OCI-LY7 (cell line): ENCODE results near the gene OSBPL1A. TPM values are rescaled to one million over a fixed set of nuclear protein-coding genes. Genes with fewer than 3 reads are reported as not detected.
"Not testable (repeated sequence)": the region's sequence is repeated elsewhere in the genome, so short reads cannot be mapped to it uniquely, and the experiment has no call there.

ENCODE experiments used
- BruUV-seq: library from RNA; stranded (reverse); fragments of 400-500 nt; replicated peaks from 2 replicates; lab custom pipeline; 2021; lab: Mats Ljungman, UMichigan
- CTCF ChIA-PET: fragments of 300-600 bp; sonication (Branson Sonifier 250); formaldehyde crosslinking; loops from one replicate; lab custom pipeline; 2022; ENCODE audit warnings: antibody characterized with exemption; ENCODE audit not compliant: unreplicated experiment; lab: Charles Lee
- POLR2A ChIA-PET: fragments of 300-600 bp; sonication (Branson Sonifier 250); formaldehyde crosslinking; loops from one replicate; lab custom pipeline; 2022; ENCODE audit warnings: antibody characterized with exemption; lab: Charles Lee
- DNase-seq: peaks from one replicate; pipeline ENCODE4 v3.0.0-alpha.2; 2015; ENCODE audit warnings: low spot score
- H2AFZ ChIP-seq: fragments of 200-600 bp; sonication (generic), shearing (Covaris generic); 2 replicates; pipeline ENCODE4 v1.6.1; 2014; ENCODE audit warnings: mild to moderate bottlenecking, antibody characterized with exemption, low read length, moderate library complexity
- H3K27ac ChIP-seq: fragments of 200-600 bp; sonication (generic); 2 replicates; pipeline ENCODE4 v1.5.1; 2014; ENCODE audit warnings: mixed run types, low read depth, mild to moderate bottlenecking, moderate library complexity, low read length, inconsistent platforms; ENCODE audit not compliant: poor library complexity, severe bottlenecking
- H3K36me3 ChIP-seq: fragments of 200-600 bp; sonication (generic); 2 replicates; pipeline ENCODE4 v1.6.1; 2014; ENCODE audit warnings: mild to moderate bottlenecking, antibody characterized with exemption, low read length, moderate library complexity, mixed read lengths; ENCODE audit not compliant: insufficient read depth
- H3K4me1 ChIP-seq: fragments of 200-600 bp; sonication (generic); 2 replicates; pipeline ENCODE4 v1.5.1; 2014; ENCODE audit warnings: mild to moderate bottlenecking, low read length; ENCODE audit not compliant: insufficient read depth, poor library complexity, severe bottlenecking
- H3K4me2 ChIP-seq: fragments of 200-600 bp; sonication (generic); 2 replicates; pipeline ENCODE4 v1.6.1; 2014; ENCODE audit warnings: mild to moderate bottlenecking, low read length
- H3K4me3 ChIP-seq: fragments of 200-600 bp; sonication (generic); 2 replicates; pipeline ENCODE4 v1.5.1; 2014; ENCODE audit warnings: mild to moderate bottlenecking, low read depth, low read length; ENCODE audit not compliant: poor library complexity, severe bottlenecking
- H3K79me2 ChIP-seq: fragments of 200-600 bp; sonication (generic); 2 replicates; pipeline ENCODE4 v1.6.1; 2016; ENCODE audit warnings: low read depth, mild to moderate bottlenecking, low read length, moderate library complexity, mixed read lengths; ENCODE audit not compliant: insufficient read depth
- H3K9me2 ChIP-seq: fragments of 200-600 bp; sonication (generic); 2 replicates; pipeline ENCODE4 v1.6.1; 2016; ENCODE audit warnings: mild to moderate bottlenecking, low read length, mixed read lengths; ENCODE audit not compliant: insufficient read depth
- H3K9me3 ChIP-seq: fragments of 200-600 bp; sonication (generic); 2 replicates; pipeline ENCODE4 v1.6.1; 2014; ENCODE audit warnings: mild to moderate bottlenecking, mixed run types, low read length, mixed read lengths
- H4K20me1 ChIP-seq: fragments of 200-600 bp; sonication (generic); 2 replicates; pipeline ENCODE4 v1.6.1; 2014; ENCODE audit warnings: mild to moderate bottlenecking, antibody characterized with exemption, low read length, moderate library complexity, mixed read lengths; ENCODE audit not compliant: insufficient read depth
- EZH2phosphoT487 ChIP-seq: fragments of 200-600 bp; sonication (generic); IDR thresholded peaks from 2 replicates; pipeline ENCODE4 v1.6.1; 2018; ENCODE audit warnings: low read depth, borderline replicate concordance, mild to moderate bottlenecking, mixed run types, antibody characterized with exemption, low read length, moderate library complexity, mixed read lengths
- intact Hi-C: fragments of 100-400 bp; cut with micrococcal nuclease; formaldehyde crosslinking; loops from one replicate; pipeline ENCODE4 v1.10.0; 2022; ENCODE audit not compliant: unreplicated experiment
- total RNA-seq, 2 experiments: library from RNA; depleted of rRNA in 1 of 2; stranded (reverse); fragments of >200 nt in 1 of 2; shearing (Covaris generic) in 1 of 2; gene quantifications; 2 replicates each; pipeline ENCODE4 v1.2.3, GENCODE V29; 2014 to 2022
- TF ChIP-seq, protein P1 (sequence below): fragments of 200-600 bp; sonication (generic); conservative IDR thresholded peaks from 2 replicates; pipeline ENCODE4 v1.5.1; 2014; ENCODE audit warnings: mild to moderate bottlenecking, antibody characterized with exemption, low read length, moderate library complexity, mixed read lengths

Gene OSBPL1A
- total RNA-seq, 2 experiments from 2014 or later: 0.06 to 0.59 TPM

DNA sequence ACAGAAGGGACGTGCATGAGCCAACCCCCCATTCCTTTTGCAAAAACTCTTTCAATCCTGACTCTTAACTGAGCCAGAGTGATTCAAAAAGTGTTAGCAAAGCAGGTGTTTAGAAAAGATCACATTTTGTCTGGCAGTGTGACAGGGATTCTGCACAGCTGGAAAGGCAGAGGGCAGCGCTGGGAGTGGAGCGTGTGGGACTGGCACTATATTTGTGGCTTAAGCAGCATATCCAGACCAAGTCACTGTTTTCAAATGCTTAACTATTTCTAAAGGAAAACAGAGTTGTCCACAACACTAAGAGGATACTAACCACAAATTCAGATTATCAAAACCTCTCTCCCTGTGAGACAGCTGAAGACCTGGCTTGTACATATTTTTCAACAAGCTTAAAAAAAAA, 239.8 kb downstream of the OSBPL1A start:
- Histone ChIP-seq H3K4me3 (no peak overlapping the region), H4K20me1 (no peaks in the 10 kb centered on the region), H3K4me2 (no peak overlapping the region), H2AFZ (no peak overlapping the region), H3K9me2 (no peaks in the 10 kb centered on the region), H3K27ac (no peak overlapping the region), H3K4me1 (no peaks in the 10 kb centered on the region), H3K36me3 (no peaks in the 10 kb centered on the region), H3K79me2 (no peaks in the 10 kb centered on the region), H3K9me3 (no peaks in the 10 kb centered on the region)
- no peak for DNase-seq
- TF ChIP-seq, protein P1, sequence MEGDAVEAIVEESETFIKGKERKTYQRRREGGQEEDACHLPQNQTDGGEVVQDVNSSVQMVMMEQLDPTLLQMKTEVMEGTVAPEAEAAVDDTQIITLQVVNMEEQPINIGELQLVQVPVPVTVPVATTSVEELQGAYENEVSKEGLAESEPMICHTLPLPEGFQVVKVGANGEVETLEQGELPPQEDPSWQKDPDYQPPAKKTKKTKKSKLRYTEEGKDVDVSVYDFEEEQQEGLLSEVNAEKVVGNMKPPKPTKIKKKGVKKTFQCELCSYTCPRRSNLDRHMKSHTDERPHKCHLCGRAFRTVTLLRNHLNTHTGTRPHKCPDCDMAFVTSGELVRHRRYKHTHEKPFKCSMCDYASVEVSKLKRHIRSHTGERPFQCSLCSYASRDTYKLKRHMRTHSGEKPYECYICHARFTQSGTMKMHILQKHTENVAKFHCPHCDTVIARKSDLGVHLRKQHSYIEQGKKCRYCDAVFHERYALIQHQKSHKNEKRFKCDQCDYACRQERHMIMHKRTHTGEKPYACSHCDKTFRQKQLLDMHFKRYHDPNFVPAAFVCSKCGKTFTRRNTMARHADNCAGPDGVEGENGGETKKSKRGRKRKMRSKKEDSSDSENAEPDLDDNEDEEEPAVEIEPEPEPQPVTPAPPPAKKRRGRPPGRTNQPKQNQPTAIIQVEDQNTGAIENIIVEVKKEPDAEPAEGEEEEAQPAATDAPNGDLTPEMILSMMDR: no peak
- TF ChIP-seq EZH2phosphoT487: no peak
- BruUV-seq: no TSS peak
- POLR2A ChIA-PET: interaction anchor here (0.7 kb wide), 1 partner anchor 8 kb away, joined by 3 read pairs; no protein-coding TSS in a partner anchor
- CTCF ChIA-PET: no interaction called here
- intact Hi-C loops: no loop called here

DNA sequence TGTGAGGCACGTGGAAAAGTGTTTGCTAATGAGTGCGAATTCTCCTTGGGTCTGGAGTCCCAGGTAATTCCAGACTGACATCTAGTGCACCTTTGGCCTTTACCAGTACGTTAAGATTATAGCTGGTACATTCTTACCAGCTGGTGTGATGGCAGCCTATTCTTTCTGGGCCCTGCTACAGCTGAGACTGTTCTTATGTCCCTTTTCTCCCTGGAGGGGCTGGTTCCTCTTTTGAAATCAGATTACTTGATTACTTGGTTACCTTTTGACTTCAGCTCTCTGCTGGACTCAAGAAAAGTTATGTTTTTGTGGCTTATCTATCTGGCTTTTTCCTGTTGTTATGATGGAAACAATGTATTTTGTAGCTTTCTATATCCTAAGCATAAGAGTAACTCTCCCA, 244.2 kb downstream of the OSBPL1A start:
- TF ChIP-seq EZH2phosphoT487: no peak
- TF ChIP-seq, protein P1: no peak
- ChIA-PET POLR2A (no interaction called here), CTCF (no interaction called here)
- no peak overlapping the region for H3K4me2 ChIP-seq
- no peaks in the 10 kb centered on the region for H4K20me1 ChIP-seq
- no TSS peak for BruUV-seq
- H3K79me2 ChIP-seq: no peaks in the 10 kb centered on the region
- H3K4me3 ChIP-seq: no peak overlapping the region
- no peak overlapping the region for H2AFZ ChIP-seq
- H3K9me2 ChIP-seq: no peaks in the 10 kb centered on the region
- no peaks in the 10 kb centered on the region for H3K4me1 ChIP-seq
- no peak overlapping the region for H3K27ac ChIP-seq
- no peaks in the 10 kb centered on the region for H3K36me3 ChIP-seq
- intact Hi-C loops: loop anchor here (5.0 kb wide), 1 partner anchor 711 kb away; no protein-coding TSS in a partner anchor
- H3K9me3 ChIP-seq: no peaks in the 10 kb centered on the region
- DNase-seq: no peak

DNA sequence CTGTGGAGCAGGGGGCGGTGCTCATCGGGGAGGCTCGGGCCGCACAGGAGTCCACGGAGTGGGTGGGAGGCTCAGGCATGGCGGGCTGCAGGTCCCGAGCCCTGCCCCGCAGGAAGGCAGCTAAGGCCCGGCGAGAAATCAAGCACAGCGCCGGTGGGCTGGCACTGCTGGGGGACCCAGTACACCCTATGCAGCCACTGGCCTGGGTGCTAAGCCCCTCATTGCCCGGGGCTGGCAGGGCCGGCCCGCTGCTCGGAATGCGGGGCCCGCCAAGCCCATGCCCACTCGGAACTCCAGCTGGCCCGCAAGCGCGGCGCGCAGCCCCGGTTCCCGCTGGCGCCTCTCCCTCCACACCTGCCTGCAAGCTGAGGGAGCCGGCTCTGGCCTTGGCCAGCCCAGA, 248.0 kb downstream of the OSBPL1A start:
- H3K27ac ChIP-seq, BruUV-seq, POLR2A ChIA-PET, H3K36me3 ChIP-seq, H3K4me2 ChIP-seq, H3K79me2 ChIP-seq, DNase-seq, H4K20me1 ChIP-seq, H2AFZ ChIP-seq, H3K9me3 ChIP-seq, intact Hi-C loops, CTCF ChIA-PET, H3K4me1 ChIP-seq, H3K4me3 ChIP-seq, H3K9me2 ChIP-seq: not testable (repeated sequence)
